BJ (cell line): ENCODE data around the gene TYMS. TPM values are rescaled to one million over a fixed set of nuclear protein-coding genes. Genes with fewer than 3 reads are reported as not detected.

Source experiments
- CTCF ChIA-PET: fragments of 350-600 bp; formaldehyde crosslinking; extraction: SDS; loops from one replicate; lab custom pipeline; 2021; ENCODE audit warnings: antibody characterized with exemption, inconsistent platforms; lab: Yijun Ruan, JAX
- POLR2A ChIA-PET: fragments of 300-600 bp; sonication (Branson Sonifier 250); formaldehyde crosslinking; extraction: SDS; loops from one replicate; lab custom pipeline; 2021; ENCODE audit warnings: antibody characterized with exemption; lab: Charles Lee
- DNase-seq: peaks from one replicate; pipeline ENCODE4 v3.0.0-alpha.2; 2011; ENCODE audit warnings: low read depth
- H3K27me3 ChIP-seq: 2 replicates; pipeline ENCODE4 v1.6.0; 2011; ENCODE audit warnings: low read length; ENCODE audit not compliant: control insufficient read depth, insufficient read depth
- H3K36me3 ChIP-seq: 2 replicates; pipeline ENCODE4 v1.5.1; 2011; ENCODE audit warnings: low read length; ENCODE audit not compliant: control insufficient read depth, insufficient read depth
- H3K4me3 ChIP-seq: 2 replicates; pipeline ENCODE4 v1.5.1; 2011; ENCODE audit warnings: low read depth, mild to moderate bottlenecking, control low read depth, low read length
- polyA plus RNA-seq: library from polyadenylated mRNA; depleted of rRNA; stranded (reverse); fragments of >200 nt; gene quantifications from 2 replicates; pipeline ENCODE4 v1.2.3, GENCODE V29; 2011
- TF ChIP-seq, protein P1 (sequence below): IDR thresholded peaks from 2 replicates; pipeline ENCODE4 v1.5.1; 2011; ENCODE audit warnings: low read depth, mild to moderate bottlenecking, control low read depth, inconsistent platforms, low read length, moderate library complexity; ENCODE audit not compliant: insufficient read depth

Gene TYMS
- polyA plus RNA-seq, 1 experiment, result 146 TPM

- ChIA-PET POLR2A (no interaction called here), CTCF (no interaction called here)
- no peaks in the 10 kb centered on the region for H3K27me3 ChIP-seq
- TF ChIP-seq, protein P1, sequence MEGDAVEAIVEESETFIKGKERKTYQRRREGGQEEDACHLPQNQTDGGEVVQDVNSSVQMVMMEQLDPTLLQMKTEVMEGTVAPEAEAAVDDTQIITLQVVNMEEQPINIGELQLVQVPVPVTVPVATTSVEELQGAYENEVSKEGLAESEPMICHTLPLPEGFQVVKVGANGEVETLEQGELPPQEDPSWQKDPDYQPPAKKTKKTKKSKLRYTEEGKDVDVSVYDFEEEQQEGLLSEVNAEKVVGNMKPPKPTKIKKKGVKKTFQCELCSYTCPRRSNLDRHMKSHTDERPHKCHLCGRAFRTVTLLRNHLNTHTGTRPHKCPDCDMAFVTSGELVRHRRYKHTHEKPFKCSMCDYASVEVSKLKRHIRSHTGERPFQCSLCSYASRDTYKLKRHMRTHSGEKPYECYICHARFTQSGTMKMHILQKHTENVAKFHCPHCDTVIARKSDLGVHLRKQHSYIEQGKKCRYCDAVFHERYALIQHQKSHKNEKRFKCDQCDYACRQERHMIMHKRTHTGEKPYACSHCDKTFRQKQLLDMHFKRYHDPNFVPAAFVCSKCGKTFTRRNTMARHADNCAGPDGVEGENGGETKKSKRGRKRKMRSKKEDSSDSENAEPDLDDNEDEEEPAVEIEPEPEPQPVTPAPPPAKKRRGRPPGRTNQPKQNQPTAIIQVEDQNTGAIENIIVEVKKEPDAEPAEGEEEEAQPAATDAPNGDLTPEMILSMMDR, result no peak
- H3K36me3 ChIP-seq, result peaks cover 6% of the 10 kb centered on the region
- no peak for DNase-seq
- no peak overlapping the region for H3K4me3 ChIP-seq
Measured at GRCh38 chr18:668260-668659, 10.8 kb downstream of the TYMS start.

DNA sequence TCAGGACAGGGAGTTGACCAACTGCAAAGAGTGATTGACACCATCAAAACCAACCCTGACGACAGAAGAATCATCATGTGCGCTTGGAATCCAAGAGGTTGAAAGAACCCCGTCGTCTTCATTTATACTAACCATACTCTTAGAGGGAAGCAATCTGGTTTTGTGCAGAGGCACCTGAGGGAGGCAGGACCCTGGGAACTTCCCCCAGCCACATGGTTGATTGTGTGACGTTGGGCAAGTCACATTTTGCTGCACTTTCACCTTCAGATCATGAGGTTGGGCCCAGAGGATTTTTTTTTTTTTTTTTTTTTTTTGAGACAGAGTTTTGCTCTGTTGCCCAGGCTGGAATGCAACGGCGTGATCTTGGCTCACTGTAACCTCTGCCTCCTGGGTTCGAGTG, 11.6 kb downstream of the TYMS start:
- Histone ChIP-seq H3K36me3 (peaks cover 6% of the 10 kb centered on the region), H3K27me3 (no peaks in the 10 kb centered on the region), H3K4me3 (no peak overlapping the region)
- POLR2A ChIA-PET, result no interaction called here
- TF ChIP-seq, protein P1, result no peak
- CTCF ChIA-PET, result interaction anchor here (2.2 kb wide), 1 partner anchor 11 kb away, joined by 8 read pairs; no protein-coding TSS in a partner anchor
- no peak for DNase-seq

DNA sequence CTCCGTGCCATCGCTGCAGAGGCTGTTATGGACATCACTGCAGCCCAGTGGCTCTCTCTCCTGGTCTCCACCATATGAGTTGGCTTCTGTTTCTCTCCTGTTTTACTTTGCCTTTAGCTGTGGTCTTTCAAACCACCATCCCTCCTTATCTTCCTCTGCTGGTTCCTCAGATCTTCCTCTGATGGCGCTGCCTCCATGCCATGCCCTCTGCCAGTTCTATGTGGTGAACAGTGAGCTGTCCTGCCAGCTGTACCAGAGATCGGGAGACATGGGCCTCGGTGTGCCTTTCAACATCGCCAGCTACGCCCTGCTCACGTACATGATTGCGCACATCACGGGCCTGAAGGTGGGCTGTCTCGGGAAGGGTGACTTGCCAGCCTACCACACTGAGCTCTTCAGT, 13.1 kb downstream of the TYMS start:
- TF ChIP-seq, protein P1, result no peak
- POLR2A ChIA-PET, result interaction anchor here (0.6 kb wide), 1 partner anchor 12 kb away, joined by 3 read pairs; no protein-coding TSS in a partner anchor
- H3K27me3 ChIP-seq, result no peaks in the 10 kb centered on the region
- no peak for DNase-seq
- CTCF ChIA-PET, result interaction anchor here (1.4 to 2.2 kb wide), 2 partner anchors 9 to 45 kb away, joined by 4 to 8 read pairs; no protein-coding TSS in a partner anchor
- no peak overlapping the region for H3K4me3 ChIP-seq
- peaks cover 11% of the 10 kb centered on the region for H3K36me3 ChIP-seq

DNA sequence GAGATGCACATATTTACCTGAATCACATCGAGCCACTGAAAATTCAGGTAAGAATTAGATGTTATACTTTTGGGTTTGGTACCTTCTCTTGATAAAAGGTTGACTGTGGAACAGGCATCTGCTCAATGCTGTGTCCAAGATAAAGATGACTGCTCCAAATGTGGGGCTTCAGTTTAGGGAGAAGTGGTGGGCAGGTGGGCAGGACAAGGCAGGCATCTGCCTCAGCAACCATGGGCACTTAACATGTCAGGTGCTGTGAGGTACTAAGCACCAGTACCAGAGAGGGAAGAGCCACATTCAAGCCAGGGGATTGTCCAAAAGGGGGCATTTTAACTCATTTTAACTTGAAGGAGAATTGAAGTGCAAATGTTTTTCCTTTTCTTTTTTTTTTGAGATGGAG, 14.0 kb downstream of the TYMS start:
- POLR2A ChIA-PET, result no interaction called here
- CTCF ChIA-PET, result interaction anchor here (1.4 kb wide), 1 partner anchor 46 kb away, joined by 4 read pairs; no protein-coding TSS in a partner anchor
- H3K36me3 ChIP-seq, result peaks cover 11% of the 10 kb centered on the region
- DNase-seq, result no peak
- TF ChIP-seq, protein P1, result no peak
- no peak overlapping the region for H3K4me3 ChIP-seq
- H3K27me3 ChIP-seq, result no peaks in the 10 kb centered on the region

DNA sequence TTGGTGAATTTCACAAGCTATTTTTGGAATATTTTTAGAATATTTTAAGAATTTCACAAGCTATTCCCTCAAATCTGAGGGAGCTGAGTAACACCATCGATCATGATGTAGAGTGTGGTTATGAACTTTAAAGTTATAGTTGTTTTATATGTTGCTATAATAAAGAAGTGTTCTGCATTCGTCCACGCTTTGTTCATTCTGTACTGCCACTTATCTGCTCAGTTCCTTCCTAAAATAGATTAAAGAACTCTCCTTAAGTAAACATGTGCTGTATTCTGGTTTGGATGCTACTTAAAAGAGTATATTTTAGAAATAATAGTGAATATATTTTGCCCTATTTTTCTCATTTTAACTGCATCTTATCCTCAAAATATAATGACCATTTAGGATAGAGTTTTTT, 15.9 kb downstream of the TYMS start:
- TF ChIP-seq, protein P1, result no peak
- Histone ChIP-seq H3K36me3 (peaks cover 12% of the 10 kb centered on the region), H3K4me3 (no peak overlapping the region), H3K27me3 (no peaks in the 10 kb centered on the region)
- no peak for DNase-seq
- ChIA-PET CTCF (interaction anchor here (0.9 to 1.6 kb wide), 2 partner anchors 158 to 166 kb away, joined by 3 read pairs; no protein-coding TSS in a partner anchor), POLR2A (no interaction called here)
